ENCODE data around the gene COL16A1.

COL16A1 gene

GRCh38 chr1:31663622-31664452 lies 40.0 kb downstream of the COL16A1 start:
- DNase-seq = peak; percentile 62

GRCh38 chr1:31662463-31662862 lies 41.4 kb downstream of the COL16A1 start:
- no peak for DNase-seq

GRCh38 chr1:31661856-31662255 lies 42.0 kb downstream of the COL16A1 start:
- DNase-seq = no peak

- no peak for DNase-seq
Observed at GRCh38 chr1:31660871-31661455, 42.9 kb downstream of the COL16A1 start.

GRCh38 chr1:31659889-31660288 lies 43.9 kb downstream of the COL16A1 start:
- no peak for DNase-seq

- DNase-seq = no peak
Observed at GRCh38 chr1:31658721-31659120, 45.1 kb downstream of the COL16A1 start.

- no peak for DNase-seq
Observed at GRCh38 chr1:31657972-31658510, 45.8 kb downstream of the COL16A1 start.

GRCh38 chr1:31657020-31657804 lies 46.6 kb downstream of the COL16A1 start:
- no peak for DNase-seq

- DNase-seq = no peak
Observed at GRCh38 chr1:31655756-31656155, 48.1 kb downstream of the COL16A1 start.

GRCh38 chr1:31655104-31655503 lies 48.7 kb downstream of the COL16A1 start:
- DNase-seq = no peak

- DNase-seq = no peak
Observed at GRCh38 chr1:31654474-31654776, 49.4 kb downstream of the COL16A1 start.

- DNase-seq = no peak
Observed at GRCh38 chr1:31653717-31654473, 49.9 kb downstream of the COL16A1 start.

GRCh38 chr1:31652891-31653499 lies 50.8 kb downstream of the COL16A1 start:
- DNase-seq = no peak

- DNase-seq = no peak
Observed at GRCh38 chr1:31651766-31652165, 52.1 kb downstream of the COL16A1 start.

- DNase-seq = no peak
Observed at GRCh38 chr1:31651089-31651420, 52.8 kb downstream of the COL16A1 start.

GRCh38 chr1:31650161-31651088 lies 53.4 kb downstream of the COL16A1 start:
- DNase-seq = no peak

- DNase-seq = no peak
Observed at GRCh38 chr1:31648641-31649357, 55.0 kb downstream of the COL16A1 start.

GRCh38 chr1:31648190-31648589 lies 55.6 kb downstream of the COL16A1 start:
- no peak for DNase-seq

GRCh38 chr1:31647106-31647505 lies 56.7 kb downstream of the COL16A1 start:
- no peak for DNase-seq

- no peak for DNase-seq
Observed at GRCh38 chr1:31646259-31646960, 57.4 kb downstream of the COL16A1 start.

Data from stimulated activated CD4-positive, alpha-beta T cell treated with anti-CD3 and anti-CD28 coated beads, Interleukin-4, amount 100 ng/mL, for 24 hours (primary cell).